Neural cell (in vitro differentiated cells): ENCODE results near the gene SUPT4H1.

Source experiments
- EP300 ChIP-seq: fragments of 450-650 bp; conservative IDR thresholded peaks from 2 replicates; pipeline ENCODE4 v1.6.1; 2014; ENCODE audit warnings: antibody characterized with exemption, mild to moderate bottlenecking, moderate library complexity; ENCODE audit not compliant: poor library complexity, severe bottlenecking
- EZH2 ChIP-seq: fragments of 200-600, 300-800 bp; shearing (Covaris generic), sonication (generic); IDR thresholded peaks from 2 replicates; pipeline ENCODE4 v1.6.1; 2014; ENCODE audit warnings: antibody characterized with exemption, low read length, borderline replicate concordance, mild to moderate bottlenecking; ENCODE audit not compliant: insufficient read depth, poor library complexity, severe bottlenecking
- MXI1 ChIP-seq: fragments of 450-650 bp; conservative IDR thresholded peaks from 2 replicates; pipeline ENCODE4 v1.6.1; 2014; ENCODE audit warnings: antibody characterized with exemption, mild to moderate bottlenecking; ENCODE audit not compliant: poor library complexity, severe bottlenecking
- POLR2AphosphoS5 ChIP-seq: IDR thresholded peaks from 2 replicates; pipeline ENCODE4 v1.6.1; 2012
- RAD21 ChIP-seq: fragments of 450-650 bp; conservative IDR thresholded peaks from 2 replicates; pipeline ENCODE4 v1.6.1; 2014; ENCODE audit warnings: antibody characterized with exemption, mild to moderate bottlenecking, moderate library complexity
- SMC3 ChIP-seq: fragments of 450-650 bp; conservative IDR thresholded peaks from 2 replicates; pipeline ENCODE4 v1.6.1; 2014; ENCODE audit warnings: antibody characterized with exemption, mild to moderate bottlenecking, moderate library complexity; ENCODE audit not compliant: poor library complexity
- TAF1 ChIP-seq: IDR thresholded peaks from 2 replicates; pipeline ENCODE4 v1.6.1; 2012; ENCODE audit warnings: low read depth
- TF ChIP-seq, protein P1 (sequence below): fragments of 450-650 bp; IDR thresholded peaks from 2 replicates; pipeline ENCODE4 v1.5.1; 2014; ENCODE audit warnings: antibody characterized with exemption, mild to moderate bottlenecking, moderate library complexity; ENCODE audit not compliant: poor library complexity, severe bottlenecking
- TF ChIP-seq, protein P2 (sequence below): IDR thresholded peaks from 2 replicates; pipeline ENCODE4 v1.6.1; 2012; ENCODE audit warnings: borderline replicate concordance

DNA sequence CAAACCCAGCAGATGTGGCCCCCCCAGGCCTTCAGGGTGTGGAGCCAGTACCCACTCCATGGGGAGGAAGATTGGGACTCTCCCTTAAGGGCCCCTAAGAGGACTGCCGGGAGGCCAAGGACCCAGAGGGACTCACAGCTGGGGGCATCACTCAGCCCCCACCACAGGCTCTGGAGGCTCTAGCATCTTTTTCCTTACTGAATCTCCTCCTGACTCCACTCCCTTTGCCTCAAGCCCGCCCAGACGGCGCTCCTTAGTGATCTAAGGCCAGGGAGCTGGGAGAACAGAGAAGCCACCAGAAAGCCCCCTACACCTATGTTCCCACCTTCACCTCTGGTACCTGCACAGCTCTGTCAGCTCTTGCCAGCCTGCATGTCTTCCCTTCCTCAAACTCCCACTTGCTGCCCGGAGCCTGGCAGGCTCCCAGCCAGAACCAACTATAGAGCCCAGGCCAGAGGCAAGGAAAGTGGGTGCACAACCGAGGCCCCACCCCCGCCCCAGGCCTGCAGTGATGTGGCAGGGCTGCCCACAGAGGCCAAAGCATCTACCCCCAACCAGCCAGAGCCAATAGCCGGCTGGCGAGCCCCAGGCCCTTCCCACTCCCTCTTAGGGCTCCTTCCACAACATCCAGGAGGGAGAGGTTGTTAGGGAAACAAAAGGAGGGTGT is 48.9 kb downstream of the SUPT4H1 start:
- TF ChIP-seq, protein P1, sequence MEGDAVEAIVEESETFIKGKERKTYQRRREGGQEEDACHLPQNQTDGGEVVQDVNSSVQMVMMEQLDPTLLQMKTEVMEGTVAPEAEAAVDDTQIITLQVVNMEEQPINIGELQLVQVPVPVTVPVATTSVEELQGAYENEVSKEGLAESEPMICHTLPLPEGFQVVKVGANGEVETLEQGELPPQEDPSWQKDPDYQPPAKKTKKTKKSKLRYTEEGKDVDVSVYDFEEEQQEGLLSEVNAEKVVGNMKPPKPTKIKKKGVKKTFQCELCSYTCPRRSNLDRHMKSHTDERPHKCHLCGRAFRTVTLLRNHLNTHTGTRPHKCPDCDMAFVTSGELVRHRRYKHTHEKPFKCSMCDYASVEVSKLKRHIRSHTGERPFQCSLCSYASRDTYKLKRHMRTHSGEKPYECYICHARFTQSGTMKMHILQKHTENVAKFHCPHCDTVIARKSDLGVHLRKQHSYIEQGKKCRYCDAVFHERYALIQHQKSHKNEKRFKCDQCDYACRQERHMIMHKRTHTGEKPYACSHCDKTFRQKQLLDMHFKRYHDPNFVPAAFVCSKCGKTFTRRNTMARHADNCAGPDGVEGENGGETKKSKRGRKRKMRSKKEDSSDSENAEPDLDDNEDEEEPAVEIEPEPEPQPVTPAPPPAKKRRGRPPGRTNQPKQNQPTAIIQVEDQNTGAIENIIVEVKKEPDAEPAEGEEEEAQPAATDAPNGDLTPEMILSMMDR: no peak
- TF ChIP-seq TAF1 (no peak), POLR2AphosphoS5 (no peak), EZH2 (no peak), SMC3 (no peak), EP300 (no peak), RAD21 (no peak), MXI1 (no peak)
- TF ChIP-seq, protein P2, sequence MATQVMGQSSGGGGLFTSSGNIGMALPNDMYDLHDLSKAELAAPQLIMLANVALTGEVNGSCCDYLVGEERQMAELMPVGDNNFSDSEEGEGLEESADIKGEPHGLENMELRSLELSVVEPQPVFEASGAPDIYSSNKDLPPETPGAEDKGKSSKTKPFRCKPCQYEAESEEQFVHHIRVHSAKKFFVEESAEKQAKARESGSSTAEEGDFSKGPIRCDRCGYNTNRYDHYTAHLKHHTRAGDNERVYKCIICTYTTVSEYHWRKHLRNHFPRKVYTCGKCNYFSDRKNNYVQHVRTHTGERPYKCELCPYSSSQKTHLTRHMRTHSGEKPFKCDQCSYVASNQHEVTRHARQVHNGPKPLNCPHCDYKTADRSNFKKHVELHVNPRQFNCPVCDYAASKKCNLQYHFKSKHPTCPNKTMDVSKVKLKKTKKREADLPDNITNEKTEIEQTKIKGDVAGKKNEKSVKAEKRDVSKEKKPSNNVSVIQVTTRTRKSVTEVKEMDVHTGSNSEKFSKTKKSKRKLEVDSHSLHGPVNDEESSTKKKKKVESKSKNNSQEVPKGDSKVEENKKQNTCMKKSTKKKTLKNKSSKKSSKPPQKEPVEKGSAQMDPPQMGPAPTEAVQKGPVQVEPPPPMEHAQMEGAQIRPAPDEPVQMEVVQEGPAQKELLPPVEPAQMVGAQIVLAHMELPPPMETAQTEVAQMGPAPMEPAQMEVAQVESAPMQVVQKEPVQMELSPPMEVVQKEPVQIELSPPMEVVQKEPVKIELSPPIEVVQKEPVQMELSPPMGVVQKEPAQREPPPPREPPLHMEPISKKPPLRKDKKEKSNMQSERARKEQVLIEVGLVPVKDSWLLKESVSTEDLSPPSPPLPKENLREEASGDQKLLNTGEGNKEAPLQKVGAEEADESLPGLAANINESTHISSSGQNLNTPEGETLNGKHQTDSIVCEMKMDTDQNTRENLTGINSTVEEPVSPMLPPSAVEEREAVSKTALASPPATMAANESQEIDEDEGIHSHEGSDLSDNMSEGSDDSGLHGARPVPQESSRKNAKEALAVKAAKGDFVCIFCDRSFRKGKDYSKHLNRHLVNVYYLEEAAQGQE: no peak
